ENCODE data around the gene WNT1.

DNA sequence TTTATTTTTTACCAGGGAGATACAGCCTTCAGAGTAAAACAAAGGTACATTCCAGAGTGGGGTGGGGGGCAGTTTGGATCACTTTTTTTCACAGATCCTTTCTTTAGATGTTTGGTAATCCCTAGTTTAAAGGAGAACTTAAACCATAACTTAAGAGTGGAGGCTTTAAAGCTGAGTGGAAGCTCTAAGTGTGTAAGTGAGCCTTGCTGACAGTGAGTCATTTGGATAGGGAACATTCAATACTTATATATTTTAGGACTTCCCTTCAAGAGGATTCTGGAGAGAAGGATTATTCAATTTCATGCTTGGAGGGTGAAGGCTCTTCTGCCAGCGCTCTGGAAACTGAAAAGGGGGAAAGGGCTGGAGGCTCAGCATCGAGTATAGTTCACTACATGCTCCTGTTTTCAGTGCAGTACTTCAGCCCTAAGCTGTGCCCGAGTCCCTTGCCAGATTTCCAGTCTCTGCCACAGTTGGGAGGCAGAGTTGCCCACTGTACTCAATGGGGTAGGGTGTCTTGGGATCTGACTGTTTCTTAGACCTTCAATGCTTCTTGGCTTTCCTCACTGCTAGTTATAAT lies 32.1 kb downstream of the WNT1 start:
- TF ChIP-seq, protein P1, sequence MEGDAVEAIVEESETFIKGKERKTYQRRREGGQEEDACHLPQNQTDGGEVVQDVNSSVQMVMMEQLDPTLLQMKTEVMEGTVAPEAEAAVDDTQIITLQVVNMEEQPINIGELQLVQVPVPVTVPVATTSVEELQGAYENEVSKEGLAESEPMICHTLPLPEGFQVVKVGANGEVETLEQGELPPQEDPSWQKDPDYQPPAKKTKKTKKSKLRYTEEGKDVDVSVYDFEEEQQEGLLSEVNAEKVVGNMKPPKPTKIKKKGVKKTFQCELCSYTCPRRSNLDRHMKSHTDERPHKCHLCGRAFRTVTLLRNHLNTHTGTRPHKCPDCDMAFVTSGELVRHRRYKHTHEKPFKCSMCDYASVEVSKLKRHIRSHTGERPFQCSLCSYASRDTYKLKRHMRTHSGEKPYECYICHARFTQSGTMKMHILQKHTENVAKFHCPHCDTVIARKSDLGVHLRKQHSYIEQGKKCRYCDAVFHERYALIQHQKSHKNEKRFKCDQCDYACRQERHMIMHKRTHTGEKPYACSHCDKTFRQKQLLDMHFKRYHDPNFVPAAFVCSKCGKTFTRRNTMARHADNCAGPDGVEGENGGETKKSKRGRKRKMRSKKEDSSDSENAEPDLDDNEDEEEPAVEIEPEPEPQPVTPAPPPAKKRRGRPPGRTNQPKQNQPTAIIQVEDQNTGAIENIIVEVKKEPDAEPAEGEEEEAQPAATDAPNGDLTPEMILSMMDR (IDR thresholded peaks at IDR 0.05), result no peak
- TF ChIP-seq POLR2A (IDR thresholded peaks at IDR 0.05), result no peak
